Measurements from ENCODE around the gene SFMBT1. TPM values are rescaled to one million over a fixed set of nuclear protein-coding genes. Genes with fewer than 3 reads are reported as not detected.

The SFMBT1 gene
- total and polyA plus RNA-seq, 2 of the 8 experiments (the other 6 are each of a cell fraction or from before 2014, with no cell fraction given) = 8.1 to 16.8 TPM

- H3K56ac ChIP-seq (replicated peaks; ENCODE audit: insufficient read length, low read depth, low read length) = no peak overlapping the region
- H4K91ac ChIP-seq (replicated peaks; ENCODE audit: insufficient read length, low read length) = no peak overlapping the region
- FAIRE-seq = no peak
- no peaks in the 10 kb centered on the region for H3K36me3 ChIP-seq (ENCODE audit: control insufficient read depth in 2 of 4, insufficient read depth in 4 of 4, low read length in 3 of 4)
- no peak overlapping the region for H3K14ac ChIP-seq (ENCODE audit: insufficient read length)
- CTCF ChIA-PET (ENCODE audit: partially characterized antibody) = no interaction called here
- no peak overlapping the region for H3K4me3 ChIP-seq (ENCODE audit: extremely low read depth in 1 of 4, insufficient read depth in 2 of 4, low read depth in 3 of 4, low read length in 4 of 4)
- H3K9me3 ChIP-seq (ENCODE audit: insufficient read depth in 2 of 2, low read depth in 1 of 2, low read length in 1 of 2) = no peaks in the 10 kb centered on the region
- H3K18ac ChIP-seq (ENCODE audit: extremely low read depth, low read length) = no peak overlapping the region
- POLR2A ChIA-PET (ENCODE audit: partially characterized antibody) = no interaction called here
- peaks cover 0 to 2% (median 0%) of the 10 kb centered on the region in 4 experiments; a peak in 2 of 7 replicates for H3K4me1 ChIP-seq (replicated peaks in 1 of 4; ENCODE audit: control insufficient read depth in 3 of 4, insufficient read depth in 4 of 4, low read length in 3 of 4)
- H3K23me2 ChIP-seq (ENCODE audit: low read depth, low read length) = no peaks in the 10 kb centered on the region
- H2AFZ ChIP-seq (ENCODE audit: low read length) = no peak overlapping the region
- H2BK120ac ChIP-seq (replicated peaks; ENCODE audit: low read depth, low read length) = no peak overlapping the region
- H3K27ac ChIP-seq (ENCODE audit: low read depth, low read length) = no peak overlapping the region
- no peak overlapping the region for H2AK5ac ChIP-seq (ENCODE audit: low read depth, low read length)
- TF ChIP-seq TBP (IDR thresholded peaks at IDR 0.05; ENCODE audit: low read depth, low read length) (no peak), ZNF274 (IDR thresholded peaks at IDR 0.05; ENCODE audit: borderline replicate concordance, extremely low read depth, low read length) (no peak), CBX5 (IDR thresholded peaks at IDR 0.05; ENCODE audit: low read depth, low read length) (no peak), SUZ12 (IDR thresholded peaks at IDR 0.05; ENCODE audit: low read length) (no peak), JUN (IDR thresholded peaks at IDR 0.05; ENCODE audit: low read depth, low read length) (no peak), RXRA (IDR thresholded peaks at IDR 0.05; ENCODE audit: insufficient read depth, low read depth, low read length) (no peak), RAD21 (IDR thresholded peaks at IDR 0.05 in 1 of 2, conservative IDR thresholded peaks at IDR 0.05 in 1 of 2; ENCODE audit: low read depth in 2 of 2, low read length in 2 of 2) (no peak), JUND (IDR thresholded peaks at IDR 0.05; ENCODE audit: low read length) (no peak), EZH2 (IDR thresholded peaks at IDR 0.05; ENCODE audit: low read depth, low read length, severe bottlenecking) (no peak)
- H3K4me2 ChIP-seq (ENCODE audit: insufficient read depth in 1 of 2, low read depth in 2 of 2, low read length in 2 of 2) = no peak overlapping the region
- H3K9ac ChIP-seq (replicated peaks in 1 of 4; ENCODE audit: extremely low read depth in 1 of 4, low read depth in 3 of 4, low read length in 3 of 4) = no peak overlapping the region
- no peak overlapping the region for H4K8ac ChIP-seq (ENCODE audit: extremely low read depth, insufficient read depth, low read length)
- H3K79me1 ChIP-seq (ENCODE audit: low read depth, low read length) = 0 out of 2 replicates have a peak, but pooled peaks cover 3% of the 10 kb centered on the region
- H2BK15ac ChIP-seq (ENCODE audit: low read length) = no peak overlapping the region
- no peak overlapping the region for H4K5ac ChIP-seq (ENCODE audit: insufficient read length, low read depth, low read length)
- H2BK12ac ChIP-seq (ENCODE audit: low read depth, low read length) = no peak overlapping the region
- no peak overlapping the region for H3K4ac ChIP-seq (replicated peaks; ENCODE audit: insufficient read length, low read depth, low read length)
- DNase-seq (ENCODE audit: low read depth in 1 of 2, low spot score in 2 of 2) = no peak
- H3K27me3 ChIP-seq (replicated peaks in 1 of 4; ENCODE audit: control insufficient read depth in 3 of 4, extremely low read depth in 1 of 4, insufficient read depth in 3 of 4, low read length in 3 of 4) = no peaks in the 10 kb centered on the region
- H3K79me2 ChIP-seq (ENCODE audit: control insufficient read depth in 1 of 2, insufficient read depth in 2 of 2, low read length in 2 of 2) = 0 out of 4 replicates have a peak, but pooled peaks cover 0 to 3% of the 10 kb centered on the region in 2 experiments
- no peaks in the 10 kb centered on the region for H4K20me1 ChIP-seq (replicated peaks in 1 of 2; ENCODE audit: control insufficient read depth in 1 of 2, insufficient read depth in 2 of 2, low read length in 2 of 2)
- no peak overlapping the region for H3K23ac ChIP-seq (ENCODE audit: insufficient read length)
- H2BK5ac ChIP-seq (ENCODE audit: low read depth, low read length) = no peak overlapping the region
- H2BK20ac ChIP-seq (ENCODE audit: low read length) = no peak overlapping the region
- WGBS, 2 experiments (ENCODE audit: extremely low coverage in 1 of 2, insufficient coverage in 1 of 2, insufficient read length in 1 of 2, insufficient replicate concordance in 2 of 2, low coverage in 1 of 2, low lambda C conversion rate in 2 of 2, missing lambda C conversion rate in 1 of 2) = 93% methylated on average over 2 of the region's 2 CpGs; no CpG with 5 or more reads in 1 of the 2 experiments
Measured at GRCh38 chr3:52982839-52983238, 63.0 kb downstream of the SFMBT1 start.
